H1 (cell line): ENCODE measurements around the gene GMEB2. TPM values are rescaled to one million over a fixed set of nuclear protein-coding genes. Genes with fewer than 3 reads are reported as not detected.

Experiments used
- polyA plus RNA-seq, 7 experiments: library from polyadenylated mRNA; depleted of rRNA in 3 of 7; stranded (reverse) in 5 of 7; unstranded in 2 of 7; fragments of >200 nt in 5 of 7; fragments of 200-250 nt in 2 of 7; gene quantifications; 1 replicate in 5 of 7; 2 replicates in 1 of 7; 4 replicates in 1 of 7; pipeline versions ENCODE4 v1.2.1 to v1.2.3, GENCODE V29; 2011 to 2013; ENCODE audit warnings: missing spikeins in 2 of 7, mixed read lengths in 2 of 7
- total RNA-seq: library from RNA; stranded (reverse); fragmentation: NEBNext Ultra II Directional; extraction: Animal tissue kit (Norgen Biotek cat#: 25700); gene quantifications from 2 replicates; pipeline ENCODE4 v1.2.1, GENCODE V29; 2021

The GMEB2 gene
- total and polyA plus RNA-seq, 2 of the 8 experiments (the other 6 are each of a cell fraction or from before 2014, with no cell fraction given), result 12.9 to 14.2 TPM

Other genes starting within 250 kb of the GMEB2 start
- 82.6 and 88.6 TPM in 2 replicates for gene KCNQ2, start 154.4 kb downstream of the GMEB2 start, total RNA-seq
- 243 and 277 TPM in 2 replicates for gene KCNQ2, start 154.4 kb downstream of the GMEB2 start, polyA plus RNA-seq (2011; rRNA removed)
- 25.8 and 27.9 TPM in 2 replicates for gene EEF1A2, start 128.0 kb downstream of the GMEB2 start, total RNA-seq
- gene EEF1A2, start 128.0 kb downstream of the GMEB2 start, polyA plus RNA-seq (2011; rRNA removed), result 7.4 and 17.5 TPM in 2 replicates
- 125 and 138 TPM in 2 replicates for gene PPDPF, start 106.3 kb downstream of the GMEB2 start, total RNA-seq
- gene PPDPF, start 106.3 kb downstream of the GMEB2 start, polyA plus RNA-seq (2011; rRNA removed), result 30.5 and 49.9 TPM in 2 replicates
- gene PTK6, start 89.7 kb downstream of the GMEB2 start, total RNA-seq, result 0.17 and 0.19 TPM in 2 replicates
- 0.12 and 0.30 TPM in 2 replicates for gene PTK6, start 89.7 kb downstream of the GMEB2 start, polyA plus RNA-seq (2011; rRNA removed)
- gene SRMS, start 79.4 kb downstream of the GMEB2 start, total RNA-seq, result 0.29 and 0.76 TPM in 2 replicates
- 0.39 and 0.66 TPM in 2 replicates for gene SRMS, start 79.4 kb downstream of the GMEB2 start, polyA plus RNA-seq (2011; rRNA removed)
- gene FNDC11, start 72.9 kb downstream of the GMEB2 start, total RNA-seq, result 2.5 and 2.6 TPM in 2 replicates
- gene FNDC11, start 72.9 kb downstream of the GMEB2 start, polyA plus RNA-seq (2011; rRNA removed), result 8.8 and 13.5 TPM in 2 replicates
- 17.5 and 18.2 TPM in 2 replicates for gene HELZ2, start 52.9 kb downstream of the GMEB2 start, total RNA-seq
- gene HELZ2, start 52.9 kb downstream of the GMEB2 start, polyA plus RNA-seq (2011; rRNA removed), result 7.9 and 14.0 TPM in 2 replicates
- 63.1 and 71.6 TPM in 2 replicates for gene STMN3, start 26.3 kb upstream of the GMEB2 start, total RNA-seq
- 51.5 and 70.8 TPM in 2 replicates for gene STMN3, start 26.3 kb upstream of the GMEB2 start, polyA plus RNA-seq (2011; rRNA removed)
- gene RTEL1, start 31.2 kb upstream of the GMEB2 start, total RNA-seq, result 37.1 and 37.8 TPM in 2 replicates
- gene RTEL1, start 31.2 kb upstream of the GMEB2 start, polyA plus RNA-seq (2011; rRNA removed), result 16.2 and 24.3 TPM in 2 replicates
- gene TNFRSF6B, start 69.6 kb upstream of the GMEB2 start, total RNA-seq, result not detected in 2 replicates
- 3.1 and 5.4 TPM in 2 replicates for gene TNFRSF6B, start 69.6 kb upstream of the GMEB2 start, polyA plus RNA-seq (2011; rRNA removed)
- gene ARFRP1, start 80.9 kb upstream of the GMEB2 start, total RNA-seq, result 21.9 and 22.9 TPM in 2 replicates
- 12.9 and 19.4 TPM in 2 replicates for gene ARFRP1, start 80.9 kb upstream of the GMEB2 start, polyA plus RNA-seq (2011; rRNA removed)
- 21.4 and 24.9 TPM in 2 replicates for gene ZGPAT, start 80.9 kb upstream of the GMEB2 start, total RNA-seq
- gene ZGPAT, start 80.9 kb upstream of the GMEB2 start, polyA plus RNA-seq (2011; rRNA removed), result 14.5 and 21.5 TPM in 2 replicates
- gene LIME1, start 109.6 kb upstream of the GMEB2 start, total RNA-seq, result 3.3 and 4.5 TPM in 2 replicates
- gene LIME1, start 109.6 kb upstream of the GMEB2 start, polyA plus RNA-seq (2011; rRNA removed), result 5.9 and 9.5 TPM in 2 replicates
- gene SLC2A4RG, start 112.7 kb upstream of the GMEB2 start, total RNA-seq, result 25.0 and 29.1 TPM in 2 replicates
- 15.9 and 32.9 TPM in 2 replicates for gene SLC2A4RG, start 112.7 kb upstream of the GMEB2 start, polyA plus RNA-seq (2011; rRNA removed)
- 21.1 and 22.4 TPM in 2 replicates for gene ZBTB46, start 204.2 kb upstream of the GMEB2 start, total RNA-seq
- 6.4 and 10.7 TPM in 2 replicates for gene ZBTB46, start 204.2 kb upstream of the GMEB2 start, polyA plus RNA-seq (2011; rRNA removed)
- gene ABHD16B, start 234.4 kb upstream of the GMEB2 start, total RNA-seq, result not detected in 2 replicates
- gene ABHD16B, start 234.4 kb upstream of the GMEB2 start, polyA plus RNA-seq (2011; rRNA removed), result 0.05 TPM in 1 of 2 replicates, not detected in the other
- gene TPD52L2, start 238.2 kb upstream of the GMEB2 start, total RNA-seq, result 77.1 and 78.1 TPM in 2 replicates
- 80.2 and 96.5 TPM in 2 replicates for gene TPD52L2, start 238.2 kb upstream of the GMEB2 start, polyA plus RNA-seq (2011; rRNA removed)